HG02798 (cell line): ENCODE data around the gene TRAK1.

Experiments used
- ATAC-seq: cut with Tn5 transposase; IDR thresholded peaks from one replicate; pipeline ENCODE4 v1.9.1; 2021; ENCODE audit warnings: mild to moderate bottlenecking; ENCODE audit not compliant: unreplicated experiment, poor library complexity

TRAK1 gene

DNA sequence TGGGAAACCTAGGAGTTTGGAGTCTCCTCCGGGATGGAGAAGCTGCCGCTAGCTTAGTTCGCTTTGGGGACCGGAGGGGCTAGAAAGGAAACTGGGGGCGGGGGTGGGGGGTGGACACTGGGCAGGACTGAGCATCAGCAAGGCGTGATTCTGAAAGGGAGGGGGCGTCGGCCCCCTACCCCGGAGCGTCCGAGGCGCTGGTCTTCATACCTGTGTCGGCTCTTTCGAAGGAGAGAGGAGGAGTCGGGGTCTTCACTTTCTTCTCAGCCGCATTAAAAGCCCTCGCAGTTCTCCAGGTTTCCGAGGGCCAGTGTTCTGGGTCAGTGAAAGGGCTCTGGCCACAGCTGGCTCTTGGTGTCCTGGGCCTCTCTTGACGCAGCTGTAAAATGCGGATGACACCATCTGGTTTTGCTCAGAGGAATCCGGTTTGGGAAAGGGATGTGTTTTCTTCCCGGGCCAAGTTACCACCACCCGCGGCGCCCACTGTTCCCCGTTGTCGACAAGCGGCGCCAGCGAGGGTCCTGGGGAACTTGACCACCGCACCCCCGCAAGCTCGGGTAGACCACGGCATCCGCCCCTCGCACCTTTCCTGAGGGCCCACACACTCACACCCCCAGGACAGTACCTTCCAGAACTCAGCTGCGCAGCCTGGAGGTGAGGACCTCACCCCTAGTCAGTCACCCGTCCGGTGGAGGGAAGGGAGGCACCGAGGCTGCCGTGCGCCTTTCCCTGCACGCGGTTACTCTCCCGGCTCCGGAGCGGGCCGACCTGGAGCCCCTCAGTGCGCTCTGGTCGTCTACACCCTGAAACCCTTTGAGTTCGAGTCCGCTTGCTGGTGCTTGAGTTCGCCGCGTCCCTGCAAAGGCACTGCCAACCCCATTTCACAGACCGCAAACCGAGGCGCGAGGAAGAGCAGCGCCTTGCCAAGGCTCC lies 174.2 kb downstream of the TRAK1 start:
- ATAC-seq: no peak

DNA sequence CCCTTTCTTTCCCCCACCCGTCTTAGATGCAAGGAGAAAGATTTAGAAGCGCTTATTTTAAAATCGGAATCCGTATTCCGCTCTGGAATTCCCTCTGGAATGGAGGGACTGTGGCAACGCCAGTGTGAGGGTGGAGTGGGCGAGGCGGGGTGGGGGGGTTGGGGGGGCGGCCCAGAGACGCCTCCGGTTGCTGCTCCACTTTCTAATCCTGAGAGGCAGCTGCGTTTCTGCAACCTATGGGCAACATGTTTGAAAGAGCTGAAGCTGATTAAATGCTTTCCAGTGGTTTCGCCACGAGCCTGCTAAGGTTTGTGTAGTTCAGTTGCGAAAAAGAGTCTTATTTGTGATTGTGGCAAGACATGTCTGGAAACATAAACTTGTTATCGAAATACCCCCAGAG lies 174.9 kb downstream of the TRAK1 start, which contains the start of gene CCK:
CCK (minus strand) TSS at position 101 of the 400 bp plus-strand sequence. CDS start 2,555 bp downstream, outside the sequence.
- ATAC-seq: no peak

- no peak for ATAC-seq
Measured at GRCh38 chr3:42267878-42268277, 176.7 kb downstream of the TRAK1 start.

GRCh38 chr3:42269647-42270046 lies 178.5 kb downstream of the TRAK1 start:
- ATAC-seq: no peak

DNA sequence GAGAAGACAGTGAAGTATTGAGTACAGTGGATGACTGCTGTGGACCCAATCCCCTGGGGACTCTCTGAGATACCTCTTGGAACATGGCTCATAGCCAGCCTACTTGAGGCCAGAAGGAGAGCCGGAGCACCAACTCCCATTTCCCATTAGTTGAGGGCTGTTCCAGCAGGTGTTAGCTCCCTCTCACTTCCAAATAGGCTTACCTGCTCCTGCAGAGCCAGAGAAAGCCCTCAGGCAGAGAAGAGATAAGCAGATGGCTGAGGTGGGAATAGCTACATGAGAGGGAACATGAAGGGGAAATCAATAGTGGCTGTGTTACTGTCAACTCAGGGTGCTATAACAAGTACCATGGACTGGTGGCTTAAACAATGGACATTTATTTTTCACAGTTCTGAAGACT lies 179.4 kb downstream of the TRAK1 start:
- no peak for ATAC-seq

GRCh38 chr3:42271786-42272185 lies 180.6 kb downstream of the TRAK1 start:
- no peak for ATAC-seq

DNA sequence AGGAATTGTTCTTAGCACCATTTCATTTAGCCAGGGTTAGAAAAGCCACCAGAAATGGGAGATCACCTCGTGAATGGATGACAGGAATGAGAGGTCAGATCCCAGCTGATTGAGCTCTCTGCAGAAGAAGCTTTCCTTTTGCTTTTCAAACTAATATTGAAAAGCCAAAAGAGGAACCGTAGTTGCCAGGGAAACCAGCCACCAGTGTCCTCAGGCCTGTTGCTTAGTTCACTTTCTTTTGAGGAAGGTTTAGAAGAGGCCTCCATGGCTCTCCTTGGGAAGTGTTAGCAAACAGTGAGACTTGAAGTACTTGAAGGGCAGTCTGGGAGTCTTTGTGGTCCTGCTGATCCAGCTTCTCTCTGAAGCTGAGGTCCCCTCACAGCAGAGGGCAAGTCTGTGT lies 182.2 kb downstream of the TRAK1 start:
- ATAC-seq: no peak

- no peak for ATAC-seq
Measured at GRCh38 chr3:42274266-42274665, 183.1 kb downstream of the TRAK1 start.

GRCh38 chr3:42275217-42275616 lies 184.1 kb downstream of the TRAK1 start:
- ATAC-seq: no peak
